GDM1 (cell line): Measurements from ENCODE around the gene DRC7.
"Not testable (repeated sequence)": the region's sequence is repeated elsewhere in the genome, so short reads cannot be mapped to it uniquely, and the experiment has no call there.

Source experiments
- DNase-seq: peaks from one replicate; lab custom pipeline; 2025; lab: John Stamatoyannopoulos, UW

DRC7 gene

DNA sequence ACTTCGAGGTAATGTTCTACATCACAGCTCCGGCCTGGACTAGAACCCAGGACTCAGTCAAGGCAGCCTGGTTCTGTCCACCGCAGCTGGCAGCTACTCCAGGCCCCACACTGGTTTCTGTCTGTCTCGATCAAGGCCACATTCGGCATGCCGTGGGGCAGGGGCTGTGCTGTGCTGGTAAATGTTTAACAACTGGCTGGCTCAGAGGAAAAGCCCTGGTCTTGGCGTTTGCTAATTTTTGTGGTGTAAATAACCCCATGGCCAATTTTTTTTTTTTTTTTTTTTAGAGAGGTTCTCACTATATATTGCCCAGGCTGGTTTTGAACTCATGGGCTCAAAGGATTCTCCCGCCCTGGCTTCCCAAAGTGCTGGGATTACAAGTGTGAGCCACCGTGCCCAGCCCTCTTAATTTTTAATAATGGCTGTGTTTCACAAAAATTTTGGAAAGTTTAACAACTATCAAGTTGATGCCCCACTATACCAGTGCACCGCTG lies 328 bp upstream of the DRC7 start:
- DNase-seq, result no peak

DNA sequence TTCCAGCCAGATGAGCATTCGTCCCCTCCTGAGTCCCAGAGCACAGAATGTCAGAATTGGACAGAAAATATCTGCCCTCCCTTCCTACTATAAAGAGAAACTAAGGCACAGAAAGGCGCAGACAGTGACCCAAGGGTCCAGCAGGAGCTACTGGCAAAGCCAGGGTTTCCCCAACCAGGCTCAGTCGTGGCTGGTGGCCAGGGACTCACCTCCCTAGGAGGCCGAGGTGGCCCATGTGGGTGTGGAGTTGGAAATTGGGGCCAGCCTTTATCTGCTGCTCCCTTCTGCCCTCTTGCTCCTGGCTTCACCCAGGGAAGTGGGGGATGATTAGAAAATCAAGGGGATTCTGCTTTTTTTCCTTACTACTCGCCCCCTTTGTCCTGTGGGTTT lies 1.1 kb downstream of the DRC7 start:
- no peak for DNase-seq

DNA sequence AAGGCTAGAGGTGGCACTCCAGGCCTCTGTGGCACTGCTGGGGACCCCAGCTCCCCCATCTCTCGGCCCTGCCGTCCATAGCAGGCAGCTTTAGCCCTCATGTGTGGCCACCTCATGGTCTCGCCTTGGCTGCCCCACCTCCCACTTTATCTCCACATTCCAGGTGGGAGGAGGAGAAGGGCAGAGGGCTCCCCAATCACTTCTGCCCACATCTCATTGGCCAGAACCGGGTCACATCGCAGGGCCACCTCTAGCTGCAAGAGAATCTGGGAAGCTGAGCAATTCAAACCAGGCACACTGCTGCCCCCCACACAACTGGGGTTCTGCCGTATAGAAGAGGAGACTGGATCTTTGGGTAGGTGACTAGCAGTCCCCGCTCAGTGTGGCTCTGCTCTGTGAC lies 1.6 kb downstream of the DRC7 start:
- no peak for DNase-seq

DNA sequence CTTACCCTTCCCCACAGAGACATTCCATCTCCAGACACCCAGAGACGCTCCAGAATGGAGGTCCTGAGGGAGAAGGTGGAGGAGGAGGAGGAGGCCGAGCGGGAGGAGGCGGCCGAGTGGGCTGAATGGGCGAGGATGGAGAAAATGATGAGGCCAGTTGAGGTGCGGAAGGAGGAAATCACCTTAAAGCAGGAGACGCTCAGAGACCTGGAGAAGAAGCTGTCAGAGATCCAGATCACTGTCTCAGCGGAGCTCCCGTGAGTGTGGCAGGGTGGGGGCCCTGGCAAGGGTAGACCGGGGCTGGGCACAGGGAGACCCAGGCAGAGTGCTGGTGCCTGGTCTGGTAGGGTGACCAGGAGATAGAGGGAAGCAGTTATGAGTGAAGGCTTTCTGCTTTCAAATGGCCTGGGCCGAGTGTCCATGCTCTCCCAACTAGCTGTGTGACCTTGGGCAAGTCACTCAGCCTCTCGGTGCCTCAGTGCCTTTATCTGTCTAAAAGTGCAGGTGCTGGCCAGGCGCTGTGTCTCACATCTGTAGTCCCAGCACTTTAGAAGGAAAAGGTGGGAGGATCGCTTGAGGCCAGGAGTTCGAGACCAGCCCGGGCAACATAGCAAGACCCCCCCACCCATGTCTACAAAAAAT lies 3.4 kb downstream of the DRC7 start:
- no peak for DNase-seq

DNA sequence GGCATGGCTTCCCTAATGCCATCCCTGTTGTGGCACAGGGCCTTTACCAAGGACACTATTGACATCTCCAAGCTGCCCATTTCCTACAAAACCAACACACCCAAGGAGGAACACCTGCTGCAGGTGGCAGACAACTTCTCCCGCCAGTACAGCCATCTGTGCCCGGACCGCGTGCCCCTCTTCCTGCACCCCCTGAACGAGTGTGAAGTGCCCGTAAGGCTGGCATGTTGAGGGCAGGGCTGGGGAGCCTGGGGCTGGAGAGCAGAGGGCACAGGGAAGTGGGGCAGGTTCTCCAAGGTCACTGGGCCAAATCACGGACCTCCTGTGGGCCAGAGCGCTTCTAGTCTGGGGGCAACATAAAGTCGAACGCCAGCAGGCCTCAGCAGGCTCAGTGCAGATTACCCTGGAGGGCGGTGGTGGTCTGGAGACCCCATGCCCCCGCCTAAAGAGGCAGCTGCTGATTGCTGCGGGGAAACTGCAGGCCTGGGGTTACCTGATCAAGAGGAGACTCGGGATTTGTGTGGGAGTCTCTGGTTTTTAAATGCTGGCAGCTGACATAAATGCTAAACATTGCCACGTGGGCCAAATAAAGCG lies 4.3 kb downstream of the DRC7 start:
- DNase-seq, result no peak

DNA sequence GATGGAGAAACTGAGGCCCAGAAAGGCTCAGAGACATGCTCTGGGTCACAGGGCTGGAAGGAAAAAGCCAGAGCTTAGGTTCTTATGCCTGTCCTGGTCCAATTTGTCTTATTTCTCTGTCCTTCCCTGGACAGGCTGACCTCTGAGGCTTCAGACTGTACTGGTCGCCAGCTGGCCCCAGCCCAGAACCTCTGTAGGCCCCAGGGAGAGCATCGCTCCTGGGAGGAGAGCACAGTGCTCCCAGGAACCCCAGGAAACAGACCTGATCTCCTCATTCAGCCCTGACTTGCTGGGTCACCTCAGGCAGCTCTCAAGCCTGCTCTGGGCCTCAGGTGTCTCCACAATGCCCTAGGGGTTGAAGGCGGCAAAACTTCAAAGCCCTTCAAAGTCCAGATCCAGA lies 4.9 kb downstream of the DRC7 start:
- DNase-seq, result no peak

DNA sequence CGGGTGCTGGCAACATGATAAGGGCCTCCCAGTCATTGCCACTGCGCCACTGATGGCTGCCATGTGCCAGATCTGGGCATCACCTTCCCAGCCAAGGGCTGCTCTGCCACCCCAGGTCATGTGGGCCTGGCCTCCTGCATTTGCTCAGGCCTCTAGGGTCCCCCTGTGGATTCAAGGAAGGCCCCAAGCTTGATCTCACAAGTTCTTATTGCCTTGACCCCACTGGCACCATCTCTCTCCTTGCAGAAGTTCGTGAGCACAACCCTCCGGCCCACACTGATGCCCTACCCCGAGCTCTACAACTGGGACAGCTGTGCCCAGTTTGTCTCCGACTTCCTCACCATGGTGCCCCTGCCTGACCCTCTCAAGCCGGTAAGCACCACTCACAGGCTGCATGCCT lies 5.3 kb downstream of the DRC7 start:
- DNase-seq, result no peak

DNA sequence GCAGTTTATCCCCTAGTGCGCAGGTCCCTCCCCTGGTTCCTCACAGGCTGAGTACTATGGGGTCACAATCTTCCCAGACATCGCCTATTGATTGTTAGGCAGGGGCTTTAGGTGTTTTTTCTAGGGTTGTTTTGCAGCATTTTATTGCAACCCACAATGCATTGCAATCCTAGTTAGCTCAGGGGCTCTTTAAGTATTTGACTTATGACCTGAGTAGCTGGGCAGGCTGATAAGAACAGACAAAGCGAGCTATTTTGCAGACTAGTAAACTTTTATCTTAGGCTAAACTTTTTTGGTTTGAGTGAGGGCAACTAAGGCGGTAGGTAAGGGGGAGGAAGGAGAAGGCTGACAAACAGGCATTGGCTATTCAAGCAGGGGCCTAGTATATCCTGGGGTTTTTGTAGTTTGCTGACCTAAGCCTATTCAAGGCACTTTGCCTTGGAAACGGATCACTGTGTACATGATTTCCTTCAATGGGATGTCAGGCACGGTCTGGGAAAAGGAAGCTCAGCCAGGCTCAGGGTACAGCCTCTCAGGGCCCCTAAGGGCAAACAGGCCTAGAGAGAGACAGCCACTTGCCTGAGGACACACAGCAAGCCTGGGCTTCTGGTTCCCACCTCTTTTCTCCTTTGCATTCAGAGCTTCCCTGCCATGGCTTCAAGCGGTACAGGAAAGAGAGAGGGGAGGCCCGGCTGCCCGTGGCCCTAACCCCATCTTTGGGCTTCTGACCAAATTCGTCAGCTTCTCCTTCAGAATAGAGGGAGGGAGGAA lies 6.4 kb downstream of the DRC7 start:
- DNase-seq, result no peak

DNA sequence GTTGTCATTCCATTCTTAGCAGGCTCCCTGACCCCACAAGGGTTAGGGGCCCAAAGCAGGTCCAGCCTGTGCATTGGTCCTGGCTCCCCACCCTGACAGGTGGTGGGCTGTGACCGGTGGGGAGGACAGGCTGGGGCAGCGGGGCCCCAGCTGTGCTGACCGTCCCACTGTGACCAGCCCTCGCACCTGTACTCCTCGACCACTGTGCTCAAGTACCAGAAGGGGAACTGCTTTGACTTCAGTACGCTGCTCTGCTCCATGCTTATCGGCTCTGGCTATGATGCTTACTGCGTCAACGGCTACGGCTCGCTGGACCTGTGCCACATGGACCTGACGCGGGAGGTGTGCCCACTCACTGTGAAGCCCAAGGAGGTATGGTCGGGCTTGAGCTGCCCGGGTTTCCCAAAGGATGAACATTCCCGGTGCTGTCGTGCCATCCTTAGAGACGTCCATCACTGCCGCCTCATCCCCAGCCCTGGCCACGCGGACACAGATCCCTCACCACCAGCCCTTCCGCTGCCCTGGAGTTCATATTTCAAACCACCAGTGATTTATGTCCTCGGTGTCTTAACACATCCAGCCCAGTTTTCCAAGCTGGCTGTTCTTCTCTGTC lies 7.3 kb downstream of the DRC7 start:
- DNase-seq, result no peak

DNA sequence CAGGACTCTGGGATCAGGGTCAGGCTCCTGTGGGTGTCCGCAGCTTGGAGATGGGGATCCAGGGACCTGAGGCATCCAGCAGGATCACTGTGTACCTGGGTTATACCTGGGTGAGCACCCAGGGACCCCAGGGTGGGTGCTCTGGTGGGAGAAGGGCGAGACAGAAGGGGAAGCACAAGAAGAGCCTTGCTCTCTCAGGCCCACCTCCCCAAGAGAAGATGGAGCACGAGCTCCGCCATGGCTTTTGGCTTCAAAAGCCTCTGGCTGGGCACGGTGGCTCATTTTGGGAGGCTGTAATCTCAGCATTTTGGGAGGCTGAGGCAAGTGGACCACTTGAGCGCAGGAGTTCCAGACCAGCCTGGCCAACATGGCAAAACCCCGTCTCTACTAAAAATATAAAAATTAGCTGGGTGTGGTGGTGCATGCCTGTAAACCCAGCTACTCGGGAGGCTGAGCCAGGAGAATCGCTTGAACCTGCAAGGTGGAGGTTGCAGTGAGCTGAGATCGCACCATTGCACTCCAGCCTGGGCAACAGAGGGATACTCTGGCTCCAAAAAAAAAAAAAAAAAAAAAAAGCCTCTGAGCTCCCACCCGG lies 8.9 kb downstream of the DRC7 start:
- no peak for DNase-seq

DNA sequence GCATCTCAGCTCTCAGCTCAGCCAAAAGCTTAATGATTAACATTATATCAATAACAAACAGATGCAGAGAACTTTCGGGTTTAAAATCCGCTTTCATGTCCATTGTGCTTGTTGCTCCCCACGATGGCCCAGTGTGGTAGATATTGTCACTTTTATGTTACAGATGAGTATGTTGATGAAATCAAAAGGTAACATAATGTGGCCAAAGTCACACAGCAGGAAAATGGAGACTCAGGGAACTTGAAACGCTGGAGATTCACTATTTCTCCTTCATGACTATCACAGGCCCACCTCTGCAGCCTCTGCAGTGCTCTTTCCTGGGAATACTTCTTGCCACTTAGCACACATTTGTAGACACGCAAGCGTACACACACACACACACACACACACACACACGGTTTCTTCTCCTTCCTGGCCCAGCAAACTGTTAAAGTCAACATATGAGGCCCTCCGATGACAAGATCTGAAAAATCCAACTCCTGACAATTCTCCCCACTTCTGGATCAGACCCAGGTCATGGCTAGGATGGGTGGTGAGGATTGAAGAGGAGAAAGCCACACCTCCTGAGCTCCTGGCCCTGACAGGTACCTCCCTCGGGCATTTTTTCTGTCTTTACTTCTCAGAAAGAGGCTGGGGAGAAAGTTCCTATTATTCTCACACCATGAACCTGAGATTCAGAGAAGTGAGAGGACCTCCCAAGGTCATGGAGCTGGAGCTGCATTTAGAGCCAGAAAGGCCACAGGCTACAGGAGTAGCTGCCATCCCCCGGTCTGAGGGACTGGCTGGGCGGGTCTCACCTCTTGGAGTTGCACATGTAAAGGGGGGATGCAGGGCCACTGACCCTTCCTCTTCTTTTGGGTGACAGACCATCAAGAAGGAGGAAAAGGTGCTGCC lies 9.7 kb downstream of the DRC7 start:
- no peak for DNase-seq

DNA sequence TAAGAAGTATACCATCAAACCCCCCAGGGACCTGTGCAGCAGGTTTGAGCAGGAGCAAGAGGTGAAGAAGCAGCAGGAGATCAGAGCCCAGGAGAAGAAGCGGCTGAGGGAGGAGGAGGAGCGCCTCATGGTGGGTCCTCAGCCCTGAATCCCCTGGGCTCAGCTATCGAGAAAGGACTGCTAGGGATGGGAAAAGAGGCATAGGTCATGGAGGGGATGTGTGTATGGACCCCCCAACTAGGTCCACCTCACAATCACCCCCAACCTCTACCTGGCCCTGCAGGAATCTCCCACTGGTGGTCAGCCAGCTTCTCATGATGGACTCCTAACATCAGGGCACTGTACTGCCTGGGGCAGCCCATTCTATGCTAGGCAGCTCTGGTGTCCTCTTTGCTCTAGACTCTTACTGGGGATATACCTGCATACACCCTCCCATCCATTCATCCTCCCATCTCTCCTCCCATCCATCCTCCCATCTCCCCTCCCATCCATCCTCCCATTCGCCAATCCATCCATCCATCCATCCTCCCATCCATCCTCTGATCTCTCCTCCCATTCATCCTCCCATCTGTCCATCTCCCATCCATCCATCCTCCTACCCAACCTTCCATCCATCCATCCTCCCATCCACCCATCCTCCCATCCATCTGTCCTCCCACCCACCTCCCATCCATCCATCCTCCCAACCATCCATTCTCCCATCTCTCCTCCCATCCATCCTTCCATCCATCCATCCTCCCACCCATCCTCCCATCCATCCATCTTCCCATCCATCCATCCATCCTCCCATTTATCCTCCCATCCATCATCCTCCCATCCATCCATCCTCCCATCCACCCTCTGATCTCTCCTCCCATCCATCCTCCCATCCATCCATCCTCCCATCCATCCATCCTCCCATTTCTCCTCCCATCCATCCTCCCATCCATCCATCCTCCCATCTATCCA lies 10.6 kb downstream of the DRC7 start:
- DNase-seq, result no peak

DNA sequence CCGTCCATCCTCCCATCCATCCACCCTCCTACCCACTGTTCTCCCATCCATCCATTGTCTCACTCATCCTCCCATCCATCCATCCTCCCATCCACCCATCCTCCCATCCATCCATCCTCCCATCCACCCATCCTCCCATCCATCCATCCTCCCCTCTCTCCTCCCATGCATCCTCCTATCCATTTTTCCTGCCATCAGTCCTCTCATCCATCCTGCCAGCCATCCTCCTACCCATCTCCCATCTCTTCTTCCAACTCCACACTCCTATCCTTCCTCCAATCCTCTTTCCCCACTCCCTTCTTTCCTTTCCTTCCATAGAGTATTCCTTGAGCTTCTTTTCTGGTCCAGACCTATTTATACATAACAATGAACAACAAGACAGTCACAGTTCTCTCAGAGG lies 12.1 kb downstream of the DRC7 start:
- no peak for DNase-seq

DNA sequence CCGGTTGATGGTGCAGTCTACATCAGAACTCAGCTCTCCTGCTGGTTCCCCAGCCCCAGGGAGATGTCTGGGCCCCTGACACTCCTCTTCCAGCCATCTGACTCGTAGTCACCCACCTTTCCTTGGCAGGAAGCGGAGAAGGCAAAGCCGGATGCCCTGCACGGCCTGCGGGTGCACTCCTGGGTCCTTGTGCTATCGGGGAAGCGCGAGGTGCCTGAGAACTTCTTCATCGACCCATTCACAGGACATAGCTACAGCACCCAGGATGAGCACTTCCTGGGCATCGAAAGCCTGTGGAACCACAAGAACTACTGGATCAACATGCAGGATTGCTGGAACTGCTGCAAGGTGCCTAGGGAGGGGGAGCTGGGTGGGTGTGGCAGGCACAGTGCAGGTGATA lies 12.7 kb downstream of the DRC7 start:
- no peak for DNase-seq

DNA sequence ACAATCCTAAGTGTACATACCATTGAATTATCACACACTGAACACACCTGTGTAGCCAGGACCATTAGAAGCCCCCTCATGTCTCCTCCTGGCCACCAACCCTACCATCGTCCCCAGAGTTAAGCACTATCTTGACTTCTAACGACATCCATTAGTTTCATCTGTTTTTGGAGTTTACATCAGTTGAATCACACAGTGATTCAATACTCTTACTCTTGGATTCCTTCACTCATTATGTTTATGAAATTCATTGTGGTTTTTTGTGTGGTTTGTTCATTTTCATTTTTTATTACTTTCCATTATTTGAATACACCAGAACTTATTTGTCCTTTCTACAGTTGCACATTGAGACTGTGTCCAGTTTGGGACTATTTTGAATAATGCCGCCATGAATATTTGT lies 13.6 kb downstream of the DRC7 start:
- no peak for DNase-seq

DNA sequence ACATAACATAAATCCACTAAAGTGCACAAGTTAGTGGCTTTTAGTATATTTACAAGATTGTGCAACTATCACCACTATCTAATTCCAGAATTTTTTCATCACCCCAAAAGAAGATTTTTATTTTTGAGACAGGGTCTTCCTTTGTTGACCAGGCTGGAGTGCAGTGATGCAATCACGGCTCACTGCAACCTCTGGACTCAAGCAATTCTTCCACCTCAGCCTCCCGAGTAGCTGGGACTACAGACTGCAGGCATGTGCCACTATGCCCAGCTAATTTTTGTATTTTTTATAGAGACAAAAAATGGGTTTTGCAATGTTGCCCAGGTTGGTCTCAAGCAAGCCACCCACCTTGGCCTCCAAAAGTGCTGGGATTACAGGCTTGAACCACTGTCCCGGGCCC lies 15.1 kb downstream of the DRC7 start:
- no peak for DNase-seq

DNA sequence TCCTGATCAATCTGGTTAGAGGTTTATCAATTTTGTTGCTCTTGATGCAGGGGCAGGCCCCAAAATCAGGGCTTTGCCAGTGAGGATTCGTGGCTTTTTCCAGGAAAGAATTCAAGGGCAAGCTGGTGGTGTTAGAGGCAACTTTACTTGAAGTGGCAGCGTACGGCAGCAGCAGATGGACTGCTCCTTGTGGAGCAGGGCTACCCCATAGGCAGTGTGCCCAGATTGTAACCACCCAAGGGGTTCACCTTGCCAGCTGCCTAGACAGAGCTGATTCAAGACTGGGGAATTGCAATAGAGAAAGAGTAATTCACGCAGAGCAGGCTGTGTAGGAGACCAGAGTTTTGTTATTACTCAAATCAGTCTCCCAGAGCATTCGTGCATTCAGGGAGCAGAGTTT lies 16.7 kb downstream of the DRC7 start:
- no peak for DNase-seq

DNA sequence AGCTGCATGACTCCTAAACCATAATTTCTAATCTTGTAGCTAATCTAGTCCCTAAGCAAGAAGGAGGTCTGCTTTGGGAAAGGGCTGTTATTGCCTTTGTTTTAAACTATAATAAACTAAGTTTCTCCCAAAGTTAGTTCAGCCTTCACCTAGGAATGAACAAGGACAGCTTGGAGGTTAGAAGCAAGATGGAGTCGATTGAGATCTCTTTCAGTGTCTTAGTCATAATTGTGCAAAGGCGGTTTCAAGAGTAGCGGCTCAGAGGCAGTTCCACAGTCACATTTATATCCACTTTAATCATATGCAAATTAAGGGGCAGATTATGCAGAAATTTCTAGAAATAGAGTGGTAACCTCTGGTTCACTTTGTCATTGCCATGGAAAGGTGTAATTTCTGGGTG lies 17.4 kb downstream of the DRC7 start:
- DNase-seq, result no peak

DNA sequence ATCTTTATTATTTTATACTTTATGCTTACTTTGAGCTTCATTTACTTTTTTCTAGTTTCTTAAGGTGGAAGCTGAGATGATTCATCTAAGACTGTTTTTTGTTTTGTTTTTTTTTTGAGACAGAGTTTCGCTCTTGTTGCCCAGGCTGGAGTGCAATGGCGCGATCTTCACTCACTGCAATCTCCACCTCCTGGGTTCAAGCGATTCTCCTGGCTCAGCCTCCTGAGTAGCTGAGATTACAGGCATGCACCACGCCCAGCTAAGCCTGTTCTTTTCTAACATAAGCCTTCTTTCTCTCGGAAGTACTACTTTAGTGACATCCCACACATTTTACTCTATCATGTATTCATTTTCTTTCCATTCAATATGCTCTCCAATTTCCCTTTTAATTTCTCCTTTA lies 18.0 kb downstream of the DRC7 start:
- not testable (repeated sequence) for DNase-seq

DNA sequence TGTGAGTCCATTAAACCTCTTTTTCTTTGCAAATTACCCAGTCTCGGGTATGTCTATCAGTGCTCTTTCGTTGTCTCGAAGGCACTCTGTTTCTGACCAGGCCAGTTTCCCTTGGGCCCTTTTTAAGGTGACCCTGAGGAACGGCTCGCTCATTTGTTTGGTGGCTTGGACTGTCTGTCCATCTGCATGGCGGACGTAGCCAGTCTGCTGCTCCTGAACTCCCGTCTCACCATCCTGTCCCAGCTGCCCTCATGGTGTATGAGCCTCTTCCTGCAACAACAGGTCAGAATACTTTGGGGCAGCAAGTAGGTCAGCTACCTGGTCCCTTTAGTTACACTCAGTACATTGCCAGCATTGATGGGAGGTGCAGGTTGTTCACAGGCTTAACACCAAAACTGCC lies 19.0 kb downstream of the DRC7 start:
- DNase-seq, result no peak
